CD4-positive, alpha-beta memory T cell (primary cell): Measurements from ENCODE around the gene FBRSL1. TPM values are rescaled to one million over a fixed set of nuclear protein-coding genes. Genes with fewer than 3 reads are reported as not detected.
A peak's percentile ranks its signal among the peaks of the same experiment; 100 is the strongest.

Experiments
- CTCF ChIA-PET: fragments of 350-600 bp; sonication (Branson Sonifier 250); formaldehyde crosslinking; loops from one replicate; lab custom pipeline; 2021; ENCODE audit warnings: inconsistent platforms; ENCODE audit not compliant: partially characterized antibody; lab: Charles Lee
- POLR2A ChIA-PET: fragments of 350-600 bp; sonication (Branson Sonifier 250); formaldehyde crosslinking; loops from one replicate; lab custom pipeline; 2021; ENCODE audit not compliant: partially characterized antibody; lab: Charles Lee
- DNase-seq, 5 donors: peaks; one replicate each; pipeline versions ENCODE4 v3.0.0 to v3.0.0-alpha.2; 2020 to 2022; ENCODE audit warnings: mixed read lengths in 1 of 5
- H3K27ac ChIP-seq: one replicate; pipeline ENCODE4 v1.7.0; 2013; ENCODE audit warnings: low read depth, low read length
- H3K27me3 ChIP-seq: 2 replicates; pipeline ENCODE4 v1.7.0; 2013; ENCODE audit warnings: mild to moderate bottlenecking, low read length, moderate library complexity; ENCODE audit not compliant: insufficient read depth
- H3K36me3 ChIP-seq: 2 replicates; pipeline ENCODE4 v1.7.0; 2013; ENCODE audit warnings: mild to moderate bottlenecking, low read length, moderate library complexity; ENCODE audit not compliant: insufficient read depth
- H3K4me1 ChIP-seq: 2 replicates; pipeline ENCODE4 v1.7.0; 2013; ENCODE audit warnings: mild to moderate bottlenecking, low read length, moderate library complexity; ENCODE audit not compliant: insufficient read depth
- H3K4me3 ChIP-seq, 2 donors: one replicate each; pipeline ENCODE4 v1.7.0; 2013; ENCODE audit warnings: low read length in 2 of 2, mild to moderate bottlenecking in 1 of 2
- H3K9me3 ChIP-seq, 2 donors: one replicate each; pipeline ENCODE4 v1.7.0; 2013; ENCODE audit warnings: low read length in 2 of 2, control low read depth in 1 of 2; ENCODE audit not compliant: control insufficient read depth in 1 of 2
- H3K27ac Mint-ChIP-seq, 7 donors: one replicate each; pipeline ENCODE4 v1.8.0; 2020 to 2021; ENCODE audit warnings: mixed read lengths in 7 of 7, mild to moderate bottlenecking in 6 of 7, inconsistent platforms in 3 of 7, moderate library complexity in 3 of 7
- H3K27me3 Mint-ChIP-seq, 2 donors: one replicate each; pipeline ENCODE4 v1.8.0; 2020 to 2021; ENCODE audit warnings: mixed read lengths in 2 of 2
- H3K36me3 Mint-ChIP-seq, 2 donors: one replicate each; pipeline ENCODE4 v1.8.0; 2020 to 2021; ENCODE audit warnings: mixed read lengths in 2 of 2, inconsistent platforms in 1 of 2, mild to moderate bottlenecking in 1 of 2
- H3K4me1 Mint-ChIP-seq, 4 donors: one replicate each; pipeline ENCODE4 v1.8.0; 2020 to 2021; ENCODE audit warnings: mixed read lengths in 4 of 4, mild to moderate bottlenecking in 1 of 4
- H3K4me3 Mint-ChIP-seq, 8 donors: one replicate each; pipeline ENCODE4 v1.8.0; 2020 to 2021; ENCODE audit warnings: mixed read lengths in 8 of 8, mild to moderate bottlenecking in 7 of 8, moderate library complexity in 6 of 8, inconsistent platforms in 3 of 8
- H3K9me3 Mint-ChIP-seq, 8 donors: one replicate each; pipeline ENCODE4 v1.8.0; 2020 to 2021; ENCODE audit warnings: mixed read lengths in 8 of 8, mild to moderate bottlenecking in 5 of 8, inconsistent platforms in 3 of 8, moderate library complexity in 1 of 8
- intact Hi-C: fragments of 100-400 bp; cut with micrococcal nuclease; formaldehyde crosslinking; loops from one replicate; pipeline ENCODE4 v1.15.1; 2023
- polyA plus RNA-seq, 2 donors: library from polyadenylated mRNA; unstranded; fragments of 300-500 nt; fragmentation: Illumina TruSeq; gene quantifications; one replicate each; pipeline ENCODE4 v1.2.3, GENCODE V29; 2021
- total RNA-seq, 2 experiments: library from RNA; stranded (reverse); gene quantifications; one replicate each; pipeline ENCODE4 v1.2.3, GENCODE V29; 2021

The FBRSL1 gene
- total and polyA plus RNA-seq, 4 experiments from 2014 or later, result 3.1 to 101 (median 97.3) TPM; not detected in 1

- ChIA-PET CTCF (no interaction called here), POLR2A (interaction anchor here (3.9 to 4.5 kb wide), 2 partner anchors 9 to 57 kb away, joined by 23 to 70 read pairs; no protein-coding TSS in a partner anchor)
- Histone ChIP-seq H3K4me1 (peaks cover 29% of the 10 kb centered on the region), H3K27ac (no peak overlapping the region), H3K4me3 (no peak overlapping the region), H3K9me3 (no peaks in the 10 kb centered on the region), H3K36me3 (no peaks in the 10 kb centered on the region), H3K27me3 (no peaks in the 10 kb centered on the region)
- intact Hi-C loops, result no loop called here
- Mint-ChIP-seq H3K9me3 (no peaks in the 10 kb centered on the region), H3K27ac (peak overlapping the region; percentile 43 to 98 (median 97)), H3K4me1 (peaks cover 23 to 52% (median 37%) of the 10 kb centered on the region in 4 donors), H3K27me3 (no peaks in the 10 kb centered on the region), H3K36me3 (peaks cover 0 to 9% of the 10 kb centered on the region in 2 donors), H3K4me3 (peak overlapping the region in 7 of 8 donors; percentile 41 to 97 (median 92))
- no peak for DNase-seq
Measured at GRCh38 chr12:132487311-132487741, 2.6 kb upstream of the FBRSL1 start.

GRCh38 chr12:132488127-132489077 lies 1.5 kb upstream of the FBRSL1 start:
- CTCF ChIA-PET, result interaction anchor here (0.7 to 1.6 kb wide), 2 partner anchors 58 to 73 kb away, joined by 4 read pairs; no protein-coding TSS in a partner anchor
- intact Hi-C loops, result loop anchor here (1.0 kb wide), 3 partner anchors 11 to 299 kb away; no protein-coding TSS in a partner anchor
- POLR2A ChIA-PET, result interaction anchor here (0.6 to 4.7 kb wide), 15 partner anchors 11 to 343 kb away, joined by 3 to 70 read pairs (median 5); no protein-coding TSS in a partner anchor
- peaks cover 31 to 62% (median 43%) of the 10 kb centered on the region in 4 donors for H3K4me1 Mint-ChIP-seq
- Histone ChIP-seq H3K9me3 (no peaks in the 10 kb centered on the region), H3K36me3 (no peaks in the 10 kb centered on the region), H3K4me1 (peaks cover 40% of the 10 kb centered on the region), H3K27ac (peak overlapping the region; percentile 83), H3K4me3 (peak overlapping the region; percentile 64 to 81), H3K27me3 (no peaks in the 10 kb centered on the region)
- peaks cover 0 to 15% of the 10 kb centered on the region in 2 donors for H3K36me3 Mint-ChIP-seq
- H3K27me3 Mint-ChIP-seq, result no peaks in the 10 kb centered on the region
- H3K4me3 Mint-ChIP-seq, result peak overlapping the region; percentile 86 to 97 (median 93)
- H3K27ac Mint-ChIP-seq, result peak overlapping the region; percentile 92 to 98 (median 97)
- H3K9me3 Mint-ChIP-seq, result no peaks in the 10 kb centered on the region
- peak; percentile 38 to 66 (median 50) for DNase-seq

- Mint-ChIP-seq H3K9me3 (no peaks in the 10 kb centered on the region), H3K36me3 (peaks cover 0 to 15% of the 10 kb centered on the region in 2 donors), H3K27me3 (no peaks in the 10 kb centered on the region), H3K4me1 (peaks cover 33 to 70% (median 49%) of the 10 kb centered on the region in 4 donors), H3K4me3 (peak overlapping the region; percentile 86 to 97 (median 93)), H3K27ac (peak overlapping the region; percentile 92 to 98 (median 97))
- Histone ChIP-seq H3K4me3 (peak overlapping the region; percentile 64 to 81), H3K27me3 (no peaks in the 10 kb centered on the region), H3K4me1 (peaks cover 47% of the 10 kb centered on the region), H3K27ac (peak overlapping the region; percentile 83), H3K36me3 (no peaks in the 10 kb centered on the region), H3K9me3 (no peaks in the 10 kb centered on the region)
- intact Hi-C loops, result loop anchor here (1.0 kb wide), 2 partner anchors 44 to 300 kb away; no protein-coding TSS in a partner anchor
- ChIA-PET POLR2A (interaction anchor here (0.7 to 4.7 kb wide), 14 partner anchors 11 to 344 kb away, joined by 3 to 70 read pairs (median 5); no protein-coding TSS in a partner anchor), CTCF (interaction anchor here (1.6 kb wide), 1 partner anchor 59 kb away, joined by 4 read pairs; no protein-coding TSS in a partner anchor)
- peak; percentile 66 to 80 (median 69) for DNase-seq
Measured at GRCh38 chr12:132489078-132489601, 811 bp upstream of the FBRSL1 start.

- ChIA-PET POLR2A (interaction anchor here (2.1 to 4.7 kb wide), 3 partner anchors 13 to 45 kb away, joined by 6 to 70 read pairs (median 55); no protein-coding TSS in a partner anchor), CTCF (no interaction called here)
- Mint-ChIP-seq H3K9me3 (peaks cover 0 to 3% (median 0%) of the 10 kb centered on the region in 8 donors), H3K27ac (peak overlapping the region; percentile 74 to 92 (median 86)), H3K36me3 (peaks cover 0 to 15% of the 10 kb centered on the region in 2 donors), H3K4me3 (peak overlapping the region; percentile 79 to 92 (median 88)), H3K4me1 (peaks cover 38 to 80% (median 60%) of the 10 kb centered on the region in 4 donors), H3K27me3 (no peaks in the 10 kb centered on the region)
- intact Hi-C loops, result loop anchor here (1.0 to 5.0 kb wide), 2 partner anchors 58 to 71 kb away; no protein-coding TSS in a partner anchor
- Histone ChIP-seq H3K36me3 (no peaks in the 10 kb centered on the region), H3K4me1 (peaks cover 61% of the 10 kb centered on the region), H3K9me3 (no peaks in the 10 kb centered on the region), H3K27me3 (no peaks in the 10 kb centered on the region), H3K4me3 (peak overlapping the region; percentile 42 to 46), H3K27ac (peak overlapping the region; percentile 56)
- no peak for DNase-seq
Measured at GRCh38 chr12:132490422-132491137, 629 bp downstream of the FBRSL1 start.

GRCh38 chr12:132491138-132491663 lies 1.2 kb downstream of the FBRSL1 start:
- POLR2A ChIA-PET, result interaction anchor here (2.1 to 4.7 kb wide), 2 partner anchors 15 to 46 kb away, joined by 6 to 55 read pairs; no protein-coding TSS in a partner anchor

More at GRCh38 chr12:132491138-132491663, 1.2 kb downstream of the FBRSL1 start:
- CTCF ChIA-PET, result no interaction called here
- peaks cover 0 to 15% of the 10 kb centered on the region in 2 donors for H3K36me3 Mint-ChIP-seq
- no peaks in the 10 kb centered on the region for H3K27me3 Mint-ChIP-seq
- H3K27ac Mint-ChIP-seq, result peak overlapping the region; percentile 74 to 92 (median 86)
- DNase-seq, result no peak
- intact Hi-C loops, result loop anchor here (5.0 kb wide), 1 partner anchor 59 kb away; no protein-coding TSS in a partner anchor
- peaks cover 36 to 76% (median 62%) of the 10 kb centered on the region in 4 donors for H3K4me1 Mint-ChIP-seq
- H3K9me3 Mint-ChIP-seq, result peaks cover 0 to 3% (median 0%) of the 10 kb centered on the region in 8 donors
- Histone ChIP-seq H3K27me3 (no peaks in the 10 kb centered on the region), H3K4me1 (peaks cover 68% of the 10 kb centered on the region), H3K4me3 (peak overlapping the region; percentile 42 to 46), H3K36me3 (no peaks in the 10 kb centered on the region), H3K27ac (peak overlapping the region; percentile 56), H3K9me3 (no peaks in the 10 kb centered on the region)
- H3K4me3 Mint-ChIP-seq, result peak overlapping the region; percentile 79 to 92 (median 88)
